ENCODE results near the gene FOXC1. TPM values are rescaled to one million over a fixed set of nuclear protein-coding genes. Genes with fewer than 3 reads are reported as not detected.

The FOXC1 gene
- total and polyA plus RNA-seq, 2 experiments from 2014 or later, result 0.10 to 0.13 TPM

DNA sequence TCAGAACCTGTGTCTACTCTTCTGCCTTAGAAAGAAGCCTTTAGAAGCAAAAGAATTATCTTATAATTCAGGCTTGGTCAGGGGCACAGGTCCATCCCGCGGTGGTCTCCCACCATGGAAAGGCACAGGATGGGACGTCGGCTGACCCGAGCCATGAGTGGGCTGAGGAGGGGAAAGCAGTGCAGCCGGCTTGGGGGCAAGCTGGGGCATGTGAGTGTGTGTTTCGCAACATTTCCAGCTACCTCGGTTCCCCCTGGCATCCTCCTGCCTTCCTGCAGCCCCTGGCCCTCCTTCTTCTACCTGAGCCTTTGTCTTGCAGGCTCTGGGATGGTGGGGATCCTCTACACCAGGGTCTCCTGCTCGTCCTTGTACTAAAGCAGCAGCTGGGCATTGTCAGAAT lies 29.1 kb upstream of the FOXC1 start:
- ATAC-seq, result no peak

GRCh38 chr6:1581120-1581991 lies 28.4 kb upstream of the FOXC1 start:
- ATAC-seq (no peak), DNase-seq (ENCODE audit: low spot score) (no peak)
- Mint-ChIP-seq H3K27me3 (ENCODE audit: insufficient read depth, low read depth, poor library complexity) (peaks cover 5% of the 10 kb centered on the region), H3K4me1 (peaks cover 1% of the 10 kb centered on the region), H3K36me3 (ENCODE audit: low read depth) (no peaks in the 10 kb centered on the region), H3K4me3 (no peak overlapping the region), H3K9me3 (no peaks in the 10 kb centered on the region), H3K27ac (no peak overlapping the region)
- Histone ChIP-seq H3F3A (replicated peaks; ENCODE audit: low read depth) (no peaks in the 10 kb centered on the region), H3K27ac (ENCODE audit: low read depth) (no peak overlapping the region), H3K27me3 (ENCODE audit: insufficient read depth) (no peaks in the 10 kb centered on the region), H3K36me3 (ENCODE audit: insufficient read depth) (no peaks in the 10 kb centered on the region), H3K4me2 (no peak overlapping the region), H3K4me3 (no peak overlapping the region), H3K4me1 (ENCODE audit: insufficient read depth) (no peaks in the 10 kb centered on the region), H3K79me2 (replicated peaks; ENCODE audit: insufficient read depth) (no peaks in the 10 kb centered on the region), H2AFZ (no peak overlapping the region), H3K9me2 (ENCODE audit: insufficient read depth) (no peaks in the 10 kb centered on the region), H4K20me1 (replicated peaks; ENCODE audit: insufficient read depth) (no peaks in the 10 kb centered on the region)
- TF ChIP-seq EZH2phosphoT487 (IDR thresholded peaks at IDR 0.05; ENCODE audit: unreplicated experiment) (no peak), STAT1 (IDR thresholded peaks at IDR 0.05; ENCODE audit: unreplicated experiment) (no peak), ZNF331 (CRISPR knock-in tag; IDR thresholded peaks at IDR 0.05; ENCODE audit: low read depth) (no peak)
- TF ChIP-seq, protein P1, sequence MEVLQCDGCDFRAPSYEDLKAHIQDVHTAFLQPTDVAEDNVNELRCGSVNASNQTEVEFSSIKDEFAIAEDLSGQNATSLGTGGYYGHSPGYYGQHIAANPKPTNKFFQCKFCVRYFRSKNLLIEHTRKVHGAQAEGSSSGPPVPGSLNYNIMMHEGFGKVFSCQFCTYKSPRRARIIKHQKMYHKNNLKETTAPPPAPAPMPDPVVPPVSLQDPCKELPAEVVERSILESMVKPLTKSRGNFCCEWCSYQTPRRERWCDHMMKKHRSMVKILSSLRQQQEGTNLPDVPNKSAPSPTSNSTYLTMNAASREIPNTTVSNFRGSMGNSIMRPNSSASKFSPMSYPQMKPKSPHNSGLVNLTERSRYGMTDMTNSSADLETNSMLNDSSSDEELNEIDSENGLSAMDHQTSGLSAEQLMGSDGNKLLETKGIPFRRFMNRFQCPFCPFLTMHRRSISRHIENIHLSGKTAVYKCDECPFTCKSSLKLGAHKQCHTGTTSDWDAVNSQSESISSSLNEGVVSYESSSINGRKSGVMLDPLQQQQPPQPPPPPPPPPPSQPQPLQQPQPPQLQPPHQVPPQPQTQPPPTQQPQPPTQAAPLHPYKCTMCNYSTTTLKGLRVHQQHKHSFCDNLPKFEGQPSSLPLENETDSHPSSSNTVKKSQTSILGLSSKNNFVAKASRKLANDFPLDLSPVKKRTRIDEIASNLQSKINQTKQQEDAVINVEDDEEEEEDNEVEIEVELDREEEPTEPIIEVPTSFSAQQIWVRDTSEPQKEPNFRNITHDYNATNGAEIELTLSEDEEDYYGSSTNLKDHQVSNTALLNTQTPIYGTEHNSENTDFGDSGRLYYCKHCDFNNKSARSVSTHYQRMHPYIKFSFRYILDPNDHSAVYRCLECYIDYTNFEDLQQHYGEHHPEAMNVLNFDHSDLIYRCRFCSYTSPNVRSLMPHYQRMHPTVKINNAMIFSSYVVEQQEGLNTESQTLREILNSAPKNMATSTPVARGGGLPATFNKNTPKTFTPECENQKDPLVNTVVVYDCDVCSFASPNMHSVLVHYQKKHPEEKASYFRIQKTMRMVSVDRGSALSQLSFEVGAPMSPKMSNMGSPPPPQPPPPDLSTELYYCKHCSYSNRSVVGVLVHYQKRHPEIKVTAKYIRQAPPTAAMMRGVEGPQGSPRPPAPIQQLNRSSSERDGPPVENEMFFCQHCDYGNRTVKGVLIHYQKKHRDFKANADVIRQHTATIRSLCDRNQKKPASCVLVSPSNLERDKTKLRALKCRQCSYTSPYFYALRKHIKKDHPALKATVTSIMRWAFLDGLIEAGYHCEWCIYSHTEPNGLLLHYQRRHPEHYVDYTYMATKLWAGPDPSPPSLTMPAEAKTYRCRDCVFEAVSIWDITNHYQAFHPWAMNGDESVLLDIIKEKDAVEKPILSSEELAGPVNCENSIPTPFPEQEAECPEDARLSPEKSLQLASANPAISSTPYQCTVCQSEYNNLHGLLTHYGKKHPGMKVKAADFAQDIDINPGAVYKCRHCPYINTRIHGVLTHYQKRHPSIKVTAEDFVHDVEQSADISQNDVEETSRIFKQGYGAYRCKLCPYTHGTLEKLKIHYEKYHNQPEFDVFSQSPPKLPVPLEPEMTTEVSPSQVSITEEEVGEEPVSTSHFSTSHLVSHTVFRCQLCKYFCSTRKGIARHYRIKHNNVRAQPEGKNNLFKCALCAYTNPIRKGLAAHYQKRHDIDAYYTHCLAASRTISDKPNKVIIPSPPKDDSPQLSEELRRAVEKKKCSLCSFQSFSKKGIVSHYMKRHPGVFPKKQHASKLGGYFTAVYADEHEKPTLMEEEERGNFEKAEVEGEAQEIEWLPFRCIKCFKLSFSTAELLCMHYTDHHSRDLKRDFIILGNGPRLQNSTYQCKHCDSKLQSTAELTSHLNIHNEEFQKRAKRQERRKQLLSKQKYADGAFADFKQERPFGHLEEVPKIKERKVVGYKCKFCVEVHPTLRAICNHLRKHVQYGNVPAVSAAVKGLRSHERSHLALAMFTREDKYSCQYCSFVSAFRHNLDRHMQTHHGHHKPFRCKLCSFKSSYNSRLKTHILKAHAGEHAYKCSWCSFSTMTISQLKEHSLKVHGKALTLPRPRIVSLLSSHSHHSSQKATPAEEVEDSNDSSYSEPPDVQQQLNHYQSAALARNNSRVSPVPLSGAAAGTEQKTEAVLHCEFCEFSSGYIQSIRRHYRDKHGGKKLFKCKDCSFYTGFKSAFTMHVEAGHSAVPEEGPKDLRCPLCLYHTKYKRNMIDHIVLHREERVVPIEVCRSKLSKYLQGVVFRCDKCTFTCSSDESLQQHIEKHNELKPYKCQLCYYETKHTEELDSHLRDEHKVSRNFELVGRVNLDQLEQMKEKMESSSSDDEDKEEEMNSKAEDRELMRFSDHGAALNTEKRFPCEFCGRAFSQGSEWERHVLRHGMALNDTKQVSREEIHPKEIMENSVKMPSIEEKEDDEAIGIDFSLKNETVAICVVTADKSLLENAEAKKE (CRISPR knock-in tag; IDR thresholded peaks at IDR 0.05), result no peak

More for the DNA sequence above, 29.1 kb upstream of the FOXC1 start:
- Histone ChIP-seq H3K79me2 (replicated peaks; ENCODE audit: insufficient read depth) (no peaks in the 10 kb centered on the region), H2AFZ (no peak overlapping the region), H3K4me3 (no peak overlapping the region), H3K4me1 (ENCODE audit: insufficient read depth) (peaks cover under 1% of the 10 kb centered on the region; the same call in 1 of the 2 replicates), H3K9me2 (ENCODE audit: insufficient read depth) (no peaks in the 10 kb centered on the region), H4K20me1 (replicated peaks; ENCODE audit: insufficient read depth) (no peaks in the 10 kb centered on the region), H3K4me2 (no peak overlapping the region), H3K36me3 (ENCODE audit: insufficient read depth) (no peaks in the 10 kb centered on the region), H3K27me3 (ENCODE audit: insufficient read depth) (no peaks in the 10 kb centered on the region), H3K27ac (ENCODE audit: low read depth) (no peak overlapping the region), H3F3A (replicated peaks; ENCODE audit: low read depth) (no peaks in the 10 kb centered on the region)
- no peaks in the 10 kb centered on the region for H3K36me3 Mint-ChIP-seq (ENCODE audit: low read depth)
- H3K9me3 Mint-ChIP-seq, result no peaks in the 10 kb centered on the region
- no peak overlapping the region for H3K27ac Mint-ChIP-seq
- peaks cover 9% of the 10 kb centered on the region for H3K4me1 Mint-ChIP-seq
- TF ChIP-seq, protein P2, sequence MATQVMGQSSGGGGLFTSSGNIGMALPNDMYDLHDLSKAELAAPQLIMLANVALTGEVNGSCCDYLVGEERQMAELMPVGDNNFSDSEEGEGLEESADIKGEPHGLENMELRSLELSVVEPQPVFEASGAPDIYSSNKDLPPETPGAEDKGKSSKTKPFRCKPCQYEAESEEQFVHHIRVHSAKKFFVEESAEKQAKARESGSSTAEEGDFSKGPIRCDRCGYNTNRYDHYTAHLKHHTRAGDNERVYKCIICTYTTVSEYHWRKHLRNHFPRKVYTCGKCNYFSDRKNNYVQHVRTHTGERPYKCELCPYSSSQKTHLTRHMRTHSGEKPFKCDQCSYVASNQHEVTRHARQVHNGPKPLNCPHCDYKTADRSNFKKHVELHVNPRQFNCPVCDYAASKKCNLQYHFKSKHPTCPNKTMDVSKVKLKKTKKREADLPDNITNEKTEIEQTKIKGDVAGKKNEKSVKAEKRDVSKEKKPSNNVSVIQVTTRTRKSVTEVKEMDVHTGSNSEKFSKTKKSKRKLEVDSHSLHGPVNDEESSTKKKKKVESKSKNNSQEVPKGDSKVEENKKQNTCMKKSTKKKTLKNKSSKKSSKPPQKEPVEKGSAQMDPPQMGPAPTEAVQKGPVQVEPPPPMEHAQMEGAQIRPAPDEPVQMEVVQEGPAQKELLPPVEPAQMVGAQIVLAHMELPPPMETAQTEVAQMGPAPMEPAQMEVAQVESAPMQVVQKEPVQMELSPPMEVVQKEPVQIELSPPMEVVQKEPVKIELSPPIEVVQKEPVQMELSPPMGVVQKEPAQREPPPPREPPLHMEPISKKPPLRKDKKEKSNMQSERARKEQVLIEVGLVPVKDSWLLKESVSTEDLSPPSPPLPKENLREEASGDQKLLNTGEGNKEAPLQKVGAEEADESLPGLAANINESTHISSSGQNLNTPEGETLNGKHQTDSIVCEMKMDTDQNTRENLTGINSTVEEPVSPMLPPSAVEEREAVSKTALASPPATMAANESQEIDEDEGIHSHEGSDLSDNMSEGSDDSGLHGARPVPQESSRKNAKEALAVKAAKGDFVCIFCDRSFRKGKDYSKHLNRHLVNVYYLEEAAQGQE (IDR thresholded peaks at IDR 0.05; ENCODE audit: unreplicated experiment), result no peak
- TF ChIP-seq ETS1 (IDR thresholded peaks at IDR 0.05), result no peak
- H3K27me3 Mint-ChIP-seq (ENCODE audit: insufficient read depth, low read depth, poor library complexity), result peaks cover 10% of the 10 kb centered on the region
- no peak for DNase-seq (ENCODE audit: low spot score)
- H3K4me3 Mint-ChIP-seq, result no peak overlapping the region
